Activated T-helper 1 cell treated with anti-CD3 and anti-CD28 coated beads, Interleukin-12 subunit alpha, Interleukin-12 subunit beta, Interleukin-2, Interleukin-4 antibody, amounts not matched to agents 30 ng/mL and 10 ng/mL and 1 ng/mL, durations not matched to agents 14 hours and 24 hours and 36 hours (primary cell): ENCODE data around the gene PPP1R14C. TPM values are rescaled to one million over a fixed set of nuclear protein-coding genes. Genes with fewer than 3 reads are reported as not detected.

Experiments used
- DNase-seq: peaks from one replicate; pipeline ENCODE4 v3.0.0; 2021; ENCODE audit warnings: low spot score
- H3K27ac Mint-ChIP-seq: one replicate; pipeline ENCODE4 v1.8.0; 2021; ENCODE audit warnings: mild to moderate bottlenecking, mixed read lengths
- H3K27me3 Mint-ChIP-seq: one replicate; pipeline ENCODE4 v1.8.0; 2022; ENCODE audit warnings: mild to moderate bottlenecking, moderate library complexity, mixed read lengths; ENCODE audit not compliant: insufficient read depth
- H3K36me3 Mint-ChIP-seq: one replicate; pipeline ENCODE4 v1.8.0; 2021; ENCODE audit warnings: low read depth, mixed read lengths
- H3K4me1 Mint-ChIP-seq: one replicate; pipeline ENCODE4 v1.8.0; 2021; ENCODE audit warnings: low read depth, mixed read lengths
- H3K4me3 Mint-ChIP-seq: one replicate; pipeline ENCODE4 v1.8.0; 2021; ENCODE audit warnings: mild to moderate bottlenecking, moderate library complexity, mixed read lengths
- H3K9me3 Mint-ChIP-seq: one replicate; pipeline ENCODE4 v1.8.0; 2021; ENCODE audit warnings: mixed read lengths
- intact Hi-C: fragments of 100-400 bp; cut with micrococcal nuclease; formaldehyde crosslinking; loops from one replicate; pipeline ENCODE4 v1.15.1; 2024
- total RNA-seq: library from RNA; stranded (reverse); gene quantifications from 2 replicates; pipeline ENCODE4 v1.2.3, GENCODE V29; 2022

Gene PPP1R14C
- total RNA-seq, 1 donor from 2014 or later: not detected

- Mint-ChIP-seq H3K4me1 (peaks cover 13% of the 10 kb centered on the region), H3K9me3 (no peaks in the 10 kb centered on the region), H3K27ac (no peak overlapping the region), H3K27me3 (peaks cover 21% of the 10 kb centered on the region), H3K4me3 (no peak overlapping the region), H3K36me3 (no peaks in the 10 kb centered on the region)
- intact Hi-C loops: no loop called here
- no peak for DNase-seq
Observed at GRCh38 chr6:150159757-150160156, 16.9 kb downstream of the PPP1R14C start.

- Mint-ChIP-seq H3K4me1 (no peaks in the 10 kb centered on the region), H3K27ac (no peak overlapping the region), H3K4me3 (no peak overlapping the region), H3K27me3 (peaks cover 8% of the 10 kb centered on the region), H3K36me3 (no peaks in the 10 kb centered on the region), H3K9me3 (no peaks in the 10 kb centered on the region)
- intact Hi-C loops: no loop called here
- DNase-seq: no peak
Observed at GRCh38 chr6:150163970-150164369, 21.1 kb downstream of the PPP1R14C start.

- no peaks in the 10 kb centered on the region for H3K36me3 Mint-ChIP-seq
- no peaks in the 10 kb centered on the region for H3K9me3 Mint-ChIP-seq
- H3K27ac Mint-ChIP-seq: no peak overlapping the region
- H3K27me3 Mint-ChIP-seq: peaks cover 4% of the 10 kb centered on the region
- peaks cover 9% of the 10 kb centered on the region for H3K4me1 Mint-ChIP-seq
- no peak for DNase-seq
- intact Hi-C loops: no loop called here
- H3K4me3 Mint-ChIP-seq: no peak overlapping the region
Observed at GRCh38 chr6:150165020-150165702, 22.3 kb downstream of the PPP1R14C start.

- intact Hi-C loops: no loop called here
- Mint-ChIP-seq H3K4me1 (peaks cover 9% of the 10 kb centered on the region), H3K27me3 (peaks cover 13% of the 10 kb centered on the region), H3K9me3 (no peaks in the 10 kb centered on the region), H3K4me3 (no peak overlapping the region), H3K27ac (no peak overlapping the region), H3K36me3 (no peaks in the 10 kb centered on the region)
- no peak for DNase-seq
Observed at GRCh38 chr6:150167479-150167873, 24.6 kb downstream of the PPP1R14C start.

DNA sequence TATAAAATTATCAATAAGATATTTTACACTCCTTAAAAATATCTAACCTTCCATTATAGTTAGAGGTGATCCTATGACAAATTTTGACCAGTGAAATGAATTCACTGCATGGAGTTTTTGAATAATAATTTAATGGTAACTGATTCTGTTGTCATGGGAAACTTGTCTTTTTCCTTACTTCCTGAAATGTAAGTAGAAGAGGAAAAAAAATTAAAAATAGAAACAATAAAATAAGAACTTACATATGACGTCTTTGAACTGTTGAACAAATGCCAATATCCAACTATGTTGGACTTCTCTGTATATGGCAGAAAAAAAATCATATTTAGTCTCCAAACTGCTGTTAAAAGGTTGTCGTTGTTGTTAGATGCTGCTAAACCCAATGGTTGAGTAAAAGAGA, 26.3 kb downstream of the PPP1R14C start:
- H3K36me3 Mint-ChIP-seq: no peaks in the 10 kb centered on the region
- peaks cover 12% of the 10 kb centered on the region for H3K27me3 Mint-ChIP-seq
- peaks cover 9% of the 10 kb centered on the region for H3K4me1 Mint-ChIP-seq
- H3K4me3 Mint-ChIP-seq: no peak overlapping the region
- DNase-seq: no peak
- intact Hi-C loops: loop anchor here (1.0 kb wide), 1 partner anchor 73 kb away; no protein-coding TSS in a partner anchor
- H3K9me3 Mint-ChIP-seq: no peaks in the 10 kb centered on the region
- no peak overlapping the region for H3K27ac Mint-ChIP-seq

DNA sequence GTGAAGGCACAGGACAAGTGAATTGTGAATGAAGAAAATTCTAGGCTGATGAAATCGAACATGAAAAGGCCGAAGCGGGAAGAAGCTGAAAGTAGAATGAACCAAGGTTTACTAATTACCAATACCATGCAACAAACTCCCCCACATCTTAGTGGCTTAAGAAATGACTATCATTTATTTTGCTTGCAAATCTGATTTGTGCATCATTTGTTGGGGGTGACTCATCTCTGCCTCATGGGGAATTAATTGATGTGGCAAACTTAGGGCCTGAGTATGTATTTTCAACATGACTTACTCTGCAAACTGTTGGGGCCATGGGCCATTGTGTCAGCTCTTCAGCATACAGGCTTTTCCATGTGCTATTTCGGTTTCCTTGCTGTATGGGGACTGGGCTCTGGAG, 26.8 kb downstream of the PPP1R14C start:
- peaks cover 12% of the 10 kb centered on the region for H3K27me3 Mint-ChIP-seq
- no peak for DNase-seq
- H3K4me3 Mint-ChIP-seq: no peak overlapping the region
- peak overlapping the region; percentile 13 for H3K27ac Mint-ChIP-seq
- H3K4me1 Mint-ChIP-seq: peaks cover 9% of the 10 kb centered on the region
- no peaks in the 10 kb centered on the region for H3K9me3 Mint-ChIP-seq
- intact Hi-C loops: loop anchor here (1.0 kb wide), 1 partner anchor 73 kb away; no protein-coding TSS in a partner anchor
- no peaks in the 10 kb centered on the region for H3K36me3 Mint-ChIP-seq

GRCh38 chr6:150172929-150173328, 30.1 kb downstream of the PPP1R14C start:
- no peak for DNase-seq
- no peaks in the 10 kb centered on the region for H3K9me3 Mint-ChIP-seq
- intact Hi-C loops: no loop called here
- H3K27ac Mint-ChIP-seq: no peak overlapping the region
- H3K36me3 Mint-ChIP-seq: no peaks in the 10 kb centered on the region
- no peak overlapping the region for H3K4me3 Mint-ChIP-seq
- peaks cover 9% of the 10 kb centered on the region for H3K4me1 Mint-ChIP-seq
- H3K27me3 Mint-ChIP-seq: peaks cover 12% of the 10 kb centered on the region

DNA sequence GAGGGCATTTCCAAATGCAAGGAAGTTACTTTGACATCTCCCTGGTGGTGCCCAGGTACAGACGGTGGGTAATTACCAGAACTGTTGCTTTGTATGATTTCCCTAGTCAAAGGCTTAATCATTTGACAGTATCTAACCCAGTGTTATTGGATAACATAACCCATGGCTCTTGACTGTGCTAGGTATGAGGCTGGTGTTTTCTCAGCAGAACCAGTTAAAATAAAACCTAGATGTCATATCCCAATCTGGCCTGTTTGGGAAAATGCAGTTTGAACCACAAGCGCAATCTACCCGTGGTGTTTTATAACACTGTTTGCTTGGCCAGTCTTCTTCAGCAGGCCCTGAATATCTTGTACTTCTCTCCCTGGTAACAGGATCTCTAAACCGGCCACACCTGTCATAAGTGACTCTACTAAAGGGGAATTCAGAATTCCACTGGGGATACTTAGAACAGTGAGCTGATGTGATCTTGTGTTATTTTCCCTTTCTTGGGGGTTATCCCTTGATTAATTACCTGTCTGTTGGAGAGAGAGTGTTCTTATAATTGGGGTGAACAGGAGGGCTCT, 32.8 kb downstream of the PPP1R14C start:
- intact Hi-C loops: no loop called here
- Mint-ChIP-seq H3K36me3 (no peaks in the 10 kb centered on the region), H3K4me3 (no peak overlapping the region), H3K27ac (no peak overlapping the region), H3K4me1 (no peaks in the 10 kb centered on the region), H3K9me3 (no peaks in the 10 kb centered on the region), H3K27me3 (peaks cover 10% of the 10 kb centered on the region)
- DNase-seq: no peak

GRCh38 chr6:150176152-150176551, 33.3 kb downstream of the PPP1R14C start:
- no peak overlapping the region for H3K4me3 Mint-ChIP-seq
- H3K36me3 Mint-ChIP-seq: no peaks in the 10 kb centered on the region
- intact Hi-C loops: no loop called here
- DNase-seq: no peak
- peaks cover 7% of the 10 kb centered on the region for H3K27me3 Mint-ChIP-seq
- H3K27ac Mint-ChIP-seq: no peak overlapping the region
- H3K4me1 Mint-ChIP-seq: no peaks in the 10 kb centered on the region
- H3K9me3 Mint-ChIP-seq: no peaks in the 10 kb centered on the region

GRCh38 chr6:150176659-150177058, 33.8 kb downstream of the PPP1R14C start:
- Mint-ChIP-seq H3K4me1 (no peaks in the 10 kb centered on the region), H3K27me3 (peaks cover 8% of the 10 kb centered on the region), H3K4me3 (no peak overlapping the region), H3K27ac (no peak overlapping the region), H3K36me3 (no peaks in the 10 kb centered on the region), H3K9me3 (no peaks in the 10 kb centered on the region)
- intact Hi-C loops: no loop called here
- DNase-seq: no peak

GRCh38 chr6:150177259-150177951, 34.6 kb downstream of the PPP1R14C start:
- Mint-ChIP-seq H3K4me1 (no peaks in the 10 kb centered on the region), H3K27me3 (peaks cover 7% of the 10 kb centered on the region)
- no peak for DNase-seq

DNA sequence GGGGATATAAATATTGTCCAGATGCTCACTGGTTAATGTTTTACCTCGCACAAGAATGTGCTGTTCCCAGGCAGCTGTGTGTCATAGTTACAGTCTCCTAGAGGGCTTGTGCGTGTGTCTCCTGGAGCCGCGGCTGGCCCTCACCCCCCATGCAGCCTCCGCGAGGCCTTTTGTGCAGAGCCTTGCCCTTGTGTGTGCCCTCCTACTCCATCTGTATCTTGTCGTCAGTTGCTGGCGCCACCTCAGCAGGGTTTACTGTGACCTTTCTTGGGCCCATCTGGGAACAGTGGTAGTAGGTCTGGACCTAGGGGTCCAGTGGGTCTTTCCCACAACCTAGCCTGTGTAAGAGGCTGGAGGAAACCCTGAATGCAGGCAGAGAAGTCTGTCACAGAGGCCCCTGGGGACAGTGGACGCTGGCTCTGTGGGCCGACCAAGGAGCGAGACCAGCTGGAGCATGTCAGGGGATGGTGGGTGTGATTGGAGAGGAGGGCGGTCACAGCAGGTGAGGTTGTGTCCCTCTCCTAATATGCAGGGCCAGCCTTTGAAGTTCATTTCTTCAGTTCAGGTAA, 35.2 kb downstream of the PPP1R14C start:
- H3K4me3 Mint-ChIP-seq: no peak overlapping the region
- H3K4me1 Mint-ChIP-seq: no peaks in the 10 kb centered on the region
- peaks cover 7% of the 10 kb centered on the region for H3K27me3 Mint-ChIP-seq
- no peak for DNase-seq
- H3K27ac Mint-ChIP-seq: no peak overlapping the region
- no peaks in the 10 kb centered on the region for H3K36me3 Mint-ChIP-seq
- intact Hi-C loops: no loop called here
- H3K9me3 Mint-ChIP-seq: no peaks in the 10 kb centered on the region

More at GRCh38 chr6:150177259-150177951, 34.6 kb downstream of the PPP1R14C start:
- Mint-ChIP-seq H3K36me3 (no peaks in the 10 kb centered on the region), H3K27ac (no peak overlapping the region), H3K4me3 (no peak overlapping the region), H3K9me3 (no peaks in the 10 kb centered on the region)
- intact Hi-C loops: no loop called here

- DNase-seq: no peak
- no peaks in the 10 kb centered on the region for H3K9me3 Mint-ChIP-seq
- H3K4me1 Mint-ChIP-seq: no peaks in the 10 kb centered on the region
- intact Hi-C loops: no loop called here
- H3K4me3 Mint-ChIP-seq: no peak overlapping the region
- H3K27ac Mint-ChIP-seq: no peak overlapping the region
- no peaks in the 10 kb centered on the region for H3K36me3 Mint-ChIP-seq
- peaks cover 7% of the 10 kb centered on the region for H3K27me3 Mint-ChIP-seq
Observed at GRCh38 chr6:150179030-150179429, 36.2 kb downstream of the PPP1R14C start.
